Esophagus muscularis mucosa (tissue), 4 donors: ENCODE results near the gene EIF2A.

Source experiments
- CTCF ChIP-seq, 3 experiments: fragments of 200-600 bp in 2 of 3; fragments of 450-650 bp in 1 of 3; sonication (generic) in 2 of 3; IDR thresholded peaks; one replicate each; pipeline ENCODE4 v1.5.1; 2017 to 2019; ENCODE audit warnings: antibody characterized with exemption in 3 of 3, mild to moderate bottlenecking in 2 of 3, moderate library complexity in 1 of 3
- EP300 ChIP-seq: sonication (generic); formaldehyde crosslinking; IDR thresholded peaks from one replicate; pipeline ENCODE4 v1.6.1; 2017; ENCODE audit warnings: antibody characterized with exemption
- POLR2A ChIP-seq: fragments of 450-650 bp; IDR thresholded peaks from one replicate; pipeline ENCODE4 v1.6.1; 2017; ENCODE audit warnings: antibody characterized with exemption, moderate library complexity, mild to moderate bottlenecking, low read depth
- POLR2AphosphoS5 ChIP-seq, 2 donors: sonication (generic); formaldehyde crosslinking; IDR thresholded peaks; one replicate each; pipeline ENCODE4 v1.6.1; 2017; ENCODE audit warnings: antibody characterized with exemption in 2 of 2

- no peak for TF ChIP-seq CTCF (IDR thresholded peaks at IDR 0.05)
- no peak for TF ChIP-seq POLR2AphosphoS5 (IDR thresholded peaks at IDR 0.05)
- TF ChIP-seq POLR2A, result no peak
- no peak for TF ChIP-seq EP300
Observed at GRCh38 chr3:150543531-150543930, 3.1 kb upstream of the EIF2A start.
